Uterus (tissue), 4 donors: ENCODE results near the gene EPS8L3. TPM values are rescaled to one million over a fixed set of nuclear protein-coding genes. Genes with fewer than 3 reads are reported as not detected.
A peak's percentile ranks its signal among the peaks of the same experiment; 100 is the strongest.

Experiments used
- DNase-seq, 2 donors: peaks; one replicate each; pipeline ENCODE4 v3.0.0-alpha.2; 2019 to 2020
- H3K27ac ChIP-seq, 2 donors: fragments of 200-600 bp; sonication (generic); 1 replicate in 1 of 2; 2 replicates in 1 of 2; pipeline ENCODE4 v1.5.1; 2016 to 2018
- H3K27me3 ChIP-seq, 2 donors: fragments of 200-600 bp; sonication (generic); one replicate each; pipeline ENCODE4 v1.5.1; 2018 to 2019; ENCODE audit warnings: control low read depth in 1 of 2
- H3K36me3 ChIP-seq, 2 donors: fragments of 200-600 bp; sonication (generic); one replicate each; pipeline ENCODE4 v1.5.1; 2019; ENCODE audit warnings: control low read depth in 1 of 2
- H3K4me1 ChIP-seq, 2 donors: fragments of 200-600 bp; sonication (generic); one replicate each; pipeline ENCODE4 v1.5.1; 2018 to 2019; ENCODE audit warnings: control low read depth in 1 of 2
- H3K4me3 ChIP-seq, 2 donors: fragments of 200-600 bp; sonication (generic); 1 replicate in 1 of 2; 2 replicates in 1 of 2; pipeline ENCODE4 v1.5.1; 2018 to 2019; ENCODE audit warnings: mild to moderate bottlenecking in 1 of 2
- H3K9me3 ChIP-seq, 2 donors: fragments of 200-600 bp; sonication (generic); one replicate each; pipeline ENCODE4 v1.5.1; 2019; ENCODE audit warnings: control low read depth in 1 of 2
- CTCF ChIP-seq, 4 experiments: fragments of 200-600 bp in 2 of 4; fragments of 450-650 bp in 2 of 4; sonication (generic) in 2 of 4; IDR thresholded peaks; one replicate each; pipeline ENCODE4 v1.5.1; 2016 to 2019; ENCODE audit warnings: antibody characterized with exemption in 4 of 4, mild to moderate bottlenecking in 2 of 4, moderate library complexity in 1 of 4
- POLR2A ChIP-seq, 2 donors: fragments of 450-650 bp; IDR thresholded peaks; one replicate each; pipeline ENCODE4 v1.6.1; 2016; ENCODE audit warnings: antibody characterized with exemption in 2 of 2, mild to moderate bottlenecking in 1 of 2, moderate library complexity in 1 of 2
- intact Hi-C: fragments of 100-400 bp; cut with DNase I; formaldehyde crosslinking; loops from one replicate; pipeline ENCODE4 v1.15.1; 2023; ENCODE audit warnings: low total_unique reads
- total RNA-seq, 4 donors: library from RNA; depleted of rRNA in 3 of 4; stranded (reverse); fragments of >200 nt in 3 of 4; gene quantifications; one replicate each; pipeline versions ENCODE4 v1.1.0 to v1.2.4, GENCODE V29; 2014 to 2023
- donor health status: DM: yes; HTN: yes; CAD: no.

Gene EPS8L3
- total RNA-seq, 4 donors from 2014 or later: 0.26 to 0.29 TPM; not detected in 2

DNA sequence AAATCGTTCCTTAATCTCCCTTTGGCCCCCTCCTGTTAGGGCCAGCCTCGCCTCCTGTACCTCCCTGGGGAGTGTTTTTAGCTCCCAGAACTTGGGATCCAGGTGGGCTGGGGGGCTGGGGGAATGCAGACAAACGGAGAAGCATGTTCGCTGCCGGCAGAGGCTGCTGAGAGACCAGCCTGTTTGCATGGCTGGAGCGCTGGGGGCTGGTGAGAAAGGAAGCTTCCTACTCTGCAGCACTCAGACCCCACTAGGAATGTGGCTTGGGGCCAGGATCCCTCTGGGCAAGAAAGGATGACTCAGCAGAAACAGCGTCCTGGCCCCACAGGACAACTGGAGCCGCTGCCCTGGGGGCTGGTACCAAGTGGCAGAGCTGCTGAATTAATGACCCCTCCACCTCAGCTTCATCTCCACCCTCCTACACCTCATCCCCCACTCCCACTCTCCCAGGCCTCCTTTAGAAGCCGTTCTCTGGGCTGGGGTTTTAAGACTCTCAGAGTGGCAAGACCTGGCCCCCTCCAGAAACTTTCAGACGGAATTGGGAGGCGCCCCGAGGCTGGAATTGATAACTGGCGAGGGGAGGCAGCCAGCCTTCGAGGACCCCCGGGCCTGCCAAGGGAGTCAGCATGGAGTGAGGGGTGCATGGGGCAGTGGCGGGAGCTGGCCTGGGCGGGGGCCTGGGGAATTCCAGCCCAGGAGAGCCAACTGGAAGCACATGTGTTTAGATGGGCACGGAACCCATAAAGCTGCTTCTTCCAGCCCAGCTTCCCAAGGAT is 28.5 kb upstream of the EPS8L3 start:
- Histone ChIP-seq H3K4me1 (peaks cover 0 to 18% of the 10 kb centered on the region in 2 donors), H3K36me3 (no peaks in the 10 kb centered on the region), H3K27me3 (no peaks in the 10 kb centered on the region), H3K4me3 (no peak overlapping the region), H3K27ac (peak overlapping the region in 1 of 2 donors; percentile 32), H3K9me3 (no peaks in the 10 kb centered on the region)
- TF ChIP-seq CTCF (IDR thresholded peaks at IDR 0.05) (peak in 3 of 4 experiments; percentile 17 to 27 (median 25)), POLR2A (IDR thresholded peaks at IDR 0.05) (no peak)
- DNase-seq: peak; percentile 71 to 77
- intact Hi-C loops: no loop called here

GRCh38 chr1:109791495-109792043 is 27.8 kb upstream of the EPS8L3 start:
- H3K4me1 ChIP-seq: peaks cover 0 to 18% of the 10 kb centered on the region in 2 donors
- intact Hi-C loops: no loop called here
- no peaks in the 10 kb centered on the region for H3K9me3 ChIP-seq
- H3K27me3 ChIP-seq: no peaks in the 10 kb centered on the region
- DNase-seq: peak; percentile 11 to 17
- no peaks in the 10 kb centered on the region for H3K36me3 ChIP-seq
- no peak for TF ChIP-seq CTCF (IDR thresholded peaks at IDR 0.05)
- no peak for TF ChIP-seq POLR2A (IDR thresholded peaks at IDR 0.05)
- H3K27ac ChIP-seq: peak overlapping the region in 1 of 2 donors; percentile 32
- no peak overlapping the region for H3K4me3 ChIP-seq

DNA sequence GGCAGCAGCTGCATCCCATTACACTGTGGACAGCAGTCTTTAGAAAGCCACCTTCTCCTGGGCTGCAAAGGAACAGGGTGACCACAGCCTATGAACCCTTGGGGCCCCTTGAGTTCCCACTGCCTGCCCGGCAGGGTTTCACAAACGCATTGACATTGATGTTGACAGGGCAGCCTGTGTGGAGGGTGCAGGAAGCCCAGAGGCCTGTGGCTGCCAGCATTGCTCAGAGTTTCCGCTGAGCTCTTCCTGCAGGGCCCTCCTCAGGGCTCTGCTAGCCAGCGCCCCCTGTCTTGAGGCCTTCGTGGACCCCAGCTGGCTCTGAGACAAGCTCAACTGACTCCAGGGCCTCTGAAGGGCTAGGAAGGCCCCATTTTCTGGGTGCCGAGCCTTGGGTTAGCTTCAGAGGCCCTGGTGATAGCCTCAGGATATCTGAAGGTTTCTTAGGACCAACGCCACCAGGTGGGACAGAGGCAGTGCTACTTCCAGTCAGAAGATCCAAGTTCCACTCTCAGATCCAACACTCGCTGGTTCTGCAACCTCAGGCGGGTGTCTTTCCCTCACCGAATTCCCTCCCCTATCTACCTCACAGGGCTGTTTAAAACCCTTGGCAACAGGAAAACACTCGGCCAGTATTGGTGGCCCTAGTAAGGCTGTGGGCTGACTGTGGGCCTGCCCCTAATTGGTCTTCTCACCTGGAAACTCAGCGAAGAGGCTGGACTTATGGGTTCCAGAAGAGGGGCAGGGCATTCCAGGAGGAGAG is 27.2 kb upstream of the EPS8L3 start:
- intact Hi-C loops: no loop called here
- H3K36me3 ChIP-seq: no peaks in the 10 kb centered on the region
- DNase-seq: peak; percentile 27 to 45
- H3K27ac ChIP-seq: peak overlapping the region; percentile 21 to 67
- TF ChIP-seq POLR2A (IDR thresholded peaks at IDR 0.05) (no peak), CTCF (IDR thresholded peaks at IDR 0.05) (peak in 2 of 4 experiments; percentile 15 to 46)
- H3K4me3 ChIP-seq: no peak overlapping the region
- peaks cover 0 to 18% of the 10 kb centered on the region in 2 donors for H3K4me1 ChIP-seq
- H3K27me3 ChIP-seq: no peaks in the 10 kb centered on the region
- H3K9me3 ChIP-seq: no peaks in the 10 kb centered on the region

GRCh38 chr1:109790329-109790728 is 26.6 kb upstream of the EPS8L3 start:
- Histone ChIP-seq H3K27me3 (no peaks in the 10 kb centered on the region), H3K4me3 (no peak overlapping the region), H3K4me1 (peaks cover 0 to 18% of the 10 kb centered on the region in 2 donors), H3K36me3 (no peaks in the 10 kb centered on the region), H3K27ac (peak overlapping the region in 1 of 2 donors; percentile 67), H3K9me3 (no peaks in the 10 kb centered on the region)
- intact Hi-C loops: no loop called here
- DNase-seq: no peak
- no peak for TF ChIP-seq POLR2A (IDR thresholded peaks at IDR 0.05)
- no peak for TF ChIP-seq CTCF (IDR thresholded peaks at IDR 0.05)
